ENCODE results near the gene CNTNAP2.

DNA sequence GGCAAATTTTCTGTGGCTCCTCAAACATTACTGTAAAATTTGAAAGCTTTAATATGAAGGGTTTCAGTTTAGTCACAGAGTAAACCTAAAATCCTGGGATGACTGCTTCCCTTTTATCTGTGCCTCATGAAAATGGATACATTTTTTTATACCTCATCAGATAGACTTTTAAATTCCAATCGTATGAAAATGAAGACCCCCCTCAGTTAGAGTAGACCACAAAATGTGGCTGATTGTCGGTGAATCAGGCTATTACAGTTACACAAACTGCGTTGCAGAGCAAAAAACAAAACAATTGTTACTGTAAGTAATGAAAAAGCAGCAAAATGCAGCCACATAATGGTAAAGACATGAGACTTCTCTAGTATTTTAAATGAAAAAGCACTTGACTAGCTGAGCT is 296.2 kb downstream of the CNTNAP2 start:
- TF ChIP-seq EZH2 (IDR thresholded peaks at IDR 0.05; ENCODE audit: insufficient read depth, poor library complexity, severe bottlenecking) (no peak), EZH2phosphoT487 (IDR thresholded peaks at IDR 0.05; ENCODE audit: insufficient read depth, low read depth) (no peak)

Data from GM23248 (cell line).